ENCODE results near the gene OR9A2.
"Not testable (repeated sequence)": the region's sequence is repeated elsewhere in the genome, so short reads cannot be mapped to it uniquely, and the experiment has no call there.

OR9A2 gene

GRCh38 chr7:142978402-142978801, 48.5 kb downstream of the OR9A2 start:
- in situ Hi-C loops (cut with MboI; ENCODE audit: low sequenced_read_pairs): not testable (repeated sequence)
